WTC11 (cell line): ENCODE measurements around the gene SLC8A1. TPM values are rescaled to one million over a fixed set of nuclear protein-coding genes. Genes with fewer than 3 reads are reported as not detected.

Experiments
- ATAC-seq: fragments of 200-7000 bp; cut with Tn5 transposase; 2 replicates; pipeline ENCODE4 v1.10.0; 2021; ENCODE audit warnings: mild to moderate bottlenecking, moderate library complexity
- CTCF ChIA-PET: fragments of 300-600 bp; sonication (Branson Sonifier 250); formaldehyde crosslinking; loops from one replicate; lab custom pipeline; 2021; ENCODE audit warnings: antibody characterized with exemption; lab: Charles Lee
- POLR2A ChIA-PET: fragments of 350-600 bp; sonication (Branson Sonifier 250); formaldehyde crosslinking; loops from one replicate; lab custom pipeline; 2021; ENCODE audit warnings: antibody characterized with exemption; lab: Charles Lee
- DNase-seq: peaks from one replicate; pipeline ENCODE4 v3.0.0; 2021; ENCODE audit warnings: low spot score
- H3K27ac Mint-ChIP-seq: 2 replicates; pipeline ENCODE4 v1.8.0; 2021; ENCODE audit warnings: mixed read lengths
- H3K27me3 Mint-ChIP-seq: 2 replicates; pipeline ENCODE4 v1.8.0; 2021; ENCODE audit warnings: low read depth, mild to moderate bottlenecking, moderate library complexity, mixed read lengths
- H3K36me3 Mint-ChIP-seq: 2 replicates; pipeline ENCODE4 v1.8.0; 2021; ENCODE audit warnings: mixed read lengths
- H3K4me1 Mint-ChIP-seq: 2 replicates; pipeline ENCODE4 v1.8.0; 2022; ENCODE audit warnings: mixed read lengths
- H3K4me3 Mint-ChIP-seq: 2 replicates; pipeline ENCODE4 v1.8.0; 2021; ENCODE audit warnings: mild to moderate bottlenecking, moderate library complexity, mixed read lengths
- H3K9me3 Mint-ChIP-seq: 2 replicates; pipeline ENCODE4 v1.8.0; 2021; ENCODE audit warnings: mixed read lengths
- CBFB ChIP-seq: sonication (generic); formaldehyde crosslinking; IDR thresholded peaks from 2 replicates; pipeline ENCODE4 v1.8.1; 2022; ENCODE audit warnings: mild to moderate bottlenecking, low read depth, missing genetic modification reagents
- FOXP1 ChIP-seq: sonication (generic); formaldehyde crosslinking; IDR thresholded peaks from 2 replicates; pipeline ENCODE4 v1.8.0; 2022; ENCODE audit warnings: missing genetic modification reagents, mild to moderate bottlenecking, moderate library complexity, borderline replicate concordance
- GABPB1 ChIP-seq: sonication (generic); formaldehyde crosslinking; IDR thresholded peaks from 2 replicates; pipeline ENCODE4 v1.8.1; 2023; ENCODE audit warnings: mild to moderate bottlenecking, missing genetic modification reagents
- HMGA2 ChIP-seq: fragments of 250-450 bp; sonication (Bioruptor Pico); IDR thresholded peaks from 2 replicates; pipeline ENCODE4 v1.4.0; 2021; ENCODE audit warnings: mild to moderate bottlenecking, moderate library complexity
- NFYB ChIP-seq: sonication (generic); formaldehyde crosslinking; conservative IDR thresholded peaks from 2 replicates; pipeline ENCODE4 v1.8.0; 2022; ENCODE audit warnings: low read depth, missing genetic modification reagents
- SMAD3 ChIP-seq: sonication (generic); formaldehyde crosslinking; IDR thresholded peaks from 2 replicates; pipeline ENCODE4 v1.8.0; 2022; ENCODE audit warnings: missing genetic modification reagents, mild to moderate bottlenecking, borderline replicate concordance
- SMAD4 ChIP-seq: sonication (generic); formaldehyde crosslinking; IDR thresholded peaks from 2 replicates; pipeline ENCODE4 v1.8.0; 2022; ENCODE audit warnings: mild to moderate bottlenecking, missing genetic modification reagents
- TEAD1 ChIP-seq: sonication (generic); formaldehyde crosslinking; IDR thresholded peaks from 2 replicates; pipeline ENCODE4 v1.8.0; 2022; ENCODE audit warnings: mild to moderate bottlenecking, missing genetic modification reagents
- TEAD4 ChIP-seq: sonication (generic); formaldehyde crosslinking; IDR thresholded peaks from 2 replicates; pipeline ENCODE4 v1.8.0; 2022; ENCODE audit warnings: mild to moderate bottlenecking, missing genetic modification reagents
- ZNF121 ChIP-seq: sonication (generic); formaldehyde crosslinking; IDR thresholded peaks from 2 replicates; pipeline ENCODE4 v1.8.0; 2023; ENCODE audit warnings: missing genetic modification reagents
- ZNF219 ChIP-seq: sonication (generic); formaldehyde crosslinking; IDR thresholded peaks from 2 replicates; pipeline ENCODE4 v1.8.0; 2023; ENCODE audit warnings: missing genetic modification reagents, mild to moderate bottlenecking, borderline replicate concordance
- ZNF396 ChIP-seq: fragments of 250-450 bp; sonication (Bioruptor Pico); IDR thresholded peaks from 2 replicates; pipeline ENCODE4 v1.8.0; 2021; ENCODE audit warnings: mild to moderate bottlenecking, moderate library complexity, borderline replicate concordance
- ZNF423 ChIP-seq: fragments of 250-450 bp; sonication (Bioruptor Pico); IDR thresholded peaks from 2 replicates; pipeline ENCODE4 v2.1.2; 2022; ENCODE audit warnings: mild to moderate bottlenecking, moderate library complexity
- ZNF671 ChIP-seq: fragments of 250-450 bp; sonication (Bioruptor Pico); IDR thresholded peaks from 2 replicates; pipeline ENCODE4 v1.8.0; 2021; ENCODE audit warnings: mild to moderate bottlenecking
- total RNA-seq: library from RNA; stranded (reverse); gene quantifications from 3 replicates; pipeline ENCODE4 v1.2.3, GENCODE V29; 2021
- TF ChIP-seq, protein P1 (sequence below): fragments of 250-450 bp; sonication (Bioruptor Pico); IDR thresholded peaks from 2 replicates; pipeline ENCODE4 v2.1.2; 2022; ENCODE audit warnings: mild to moderate bottlenecking, moderate library complexity
- TF ChIP-seq, protein P2 (sequence below): fragments of 250-450 bp; sonication (Bioruptor Pico); IDR thresholded peaks from 2 replicates; pipeline ENCODE4 v1.8.0; 2021; ENCODE audit warnings: mild to moderate bottlenecking
- TF ChIP-seq, protein P3 (sequence below): sonication (generic); formaldehyde crosslinking; IDR thresholded peaks from 2 replicates; pipeline ENCODE4 v1.8.1; 2022; ENCODE audit warnings: mild to moderate bottlenecking, missing genetic modification reagents, moderate library complexity, borderline replicate concordance
- TF ChIP-seq, protein P4 (sequence below): sonication (generic); formaldehyde crosslinking; IDR thresholded peaks from 2 replicates; pipeline ENCODE4 v1.8.1; 2022; ENCODE audit warnings: missing genetic modification reagents, borderline replicate concordance
- TF ChIP-seq, protein P5 (sequence below): sonication (generic); formaldehyde crosslinking; IDR thresholded peaks from 2 replicates; pipeline ENCODE4 v1.8.1; 2022; ENCODE audit warnings: mild to moderate bottlenecking, moderate library complexity, missing genetic modification reagents
- TF ChIP-seq, protein P6 (sequence below): sonication (generic); formaldehyde crosslinking; IDR thresholded peaks from 2 replicates; pipeline ENCODE4 v1.8.0; 2023; ENCODE audit warnings: mild to moderate bottlenecking, missing genetic modification reagents
- TF ChIP-seq, protein P7 (sequence below): fragments of 200-600 bp; IDR thresholded peaks from 2 replicates; pipeline ENCODE4 v1.8.0; 2022; ENCODE audit warnings: antibody characterized with exemption

Gene SLC8A1
- total RNA-seq, 1 experiment from 2014 or later = 2.6 TPM

DNA sequence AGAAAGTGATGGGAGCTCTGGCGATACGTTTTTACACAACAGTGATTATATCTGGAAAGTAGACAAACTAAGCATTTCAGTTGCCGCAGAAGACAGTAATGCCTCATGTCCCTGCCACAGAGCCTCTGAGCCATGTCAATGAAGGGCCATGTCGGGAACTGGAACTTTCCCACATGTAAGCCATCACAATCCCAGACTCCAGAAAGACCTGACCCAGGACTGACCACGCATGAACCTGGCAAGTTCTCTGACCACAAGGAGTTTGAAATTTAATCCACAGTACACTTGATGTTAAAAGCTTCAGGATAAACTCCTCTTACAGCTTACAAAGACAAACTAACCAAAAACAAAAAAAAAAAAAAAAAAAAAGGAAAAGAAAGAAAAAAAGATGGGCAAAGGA, 267.3 kb downstream of the SLC8A1 start (continued):
- TF ChIP-seq, protein P1, sequence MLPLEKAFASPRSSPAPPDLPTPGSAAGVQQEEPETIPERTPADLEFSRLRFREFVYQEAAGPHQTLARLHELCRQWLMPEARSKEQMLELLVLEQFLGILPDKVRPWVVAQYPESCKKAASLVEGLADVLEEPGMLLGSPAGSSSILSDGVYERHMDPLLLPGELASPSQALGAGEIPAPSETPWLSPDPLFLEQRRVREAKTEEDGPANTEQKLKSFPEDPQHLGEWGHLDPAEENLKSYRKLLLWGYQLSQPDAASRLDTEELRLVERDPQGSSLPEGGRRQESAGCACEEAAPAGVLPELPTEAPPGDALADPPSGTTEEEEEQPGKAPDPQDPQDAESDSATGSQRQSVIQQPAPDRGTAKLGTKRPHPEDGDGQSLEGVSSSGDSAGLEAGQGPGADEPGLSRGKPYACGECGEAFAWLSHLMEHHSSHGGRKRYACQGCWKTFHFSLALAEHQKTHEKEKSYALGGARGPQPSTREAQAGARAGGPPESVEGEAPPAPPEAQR (CRISPR knock-in tag) = no peak
- TF ChIP-seq ZNF219 (CRISPR knock-in tag) = no peak
- no peak for TF ChIP-seq TEAD4 (CRISPR knock-in tag)

DNA sequence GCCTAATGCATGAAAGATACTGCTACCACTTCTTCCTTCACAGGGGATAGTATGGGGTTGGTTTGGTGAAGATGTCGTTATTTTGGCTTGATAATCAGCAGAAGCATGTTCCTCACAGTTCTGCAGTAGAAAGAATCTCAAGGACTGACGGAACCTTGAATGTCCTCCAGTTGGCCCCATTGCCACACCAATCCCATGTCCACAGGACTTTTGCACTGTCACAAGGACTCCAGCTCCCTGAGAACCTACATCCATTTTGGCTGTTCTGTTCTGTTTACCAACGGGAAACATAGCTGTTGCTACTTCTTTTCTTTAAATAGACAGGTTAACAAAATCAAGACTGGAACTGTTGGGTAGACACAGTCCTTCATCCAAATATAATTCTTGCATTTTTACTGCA, 270.0 kb downstream of the SLC8A1 start:
- Mint-ChIP-seq H3K27ac (no peak overlapping the region), H3K27me3 (no peaks in the 10 kb centered on the region), H3K4me3 (no peak overlapping the region), H3K36me3 (no peaks in the 10 kb centered on the region), H3K4me1 (peaks cover 8% of the 10 kb centered on the region), H3K9me3 (no peaks in the 10 kb centered on the region)
- TF ChIP-seq, protein P2, sequence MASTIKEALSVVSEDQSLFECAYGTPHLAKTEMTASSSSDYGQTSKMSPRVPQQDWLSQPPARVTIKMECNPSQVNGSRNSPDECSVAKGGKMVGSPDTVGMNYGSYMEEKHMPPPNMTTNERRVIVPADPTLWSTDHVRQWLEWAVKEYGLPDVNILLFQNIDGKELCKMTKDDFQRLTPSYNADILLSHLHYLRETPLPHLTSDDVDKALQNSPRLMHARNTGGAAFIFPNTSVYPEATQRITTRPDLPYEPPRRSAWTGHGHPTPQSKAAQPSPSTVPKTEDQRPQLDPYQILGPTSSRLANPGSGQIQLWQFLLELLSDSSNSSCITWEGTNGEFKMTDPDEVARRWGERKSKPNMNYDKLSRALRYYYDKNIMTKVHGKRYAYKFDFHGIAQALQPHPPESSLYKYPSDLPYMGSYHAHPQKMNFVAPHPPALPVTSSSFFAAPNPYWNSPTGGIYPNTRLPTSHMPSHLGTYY (CRISPR knock-in tag) = no peak
- no peak for TF ChIP-seq SMAD3 (CRISPR knock-in tag)
- TF ChIP-seq HMGA2 (CRISPR knock-in tag) = no peak
- TF ChIP-seq, protein P3, sequence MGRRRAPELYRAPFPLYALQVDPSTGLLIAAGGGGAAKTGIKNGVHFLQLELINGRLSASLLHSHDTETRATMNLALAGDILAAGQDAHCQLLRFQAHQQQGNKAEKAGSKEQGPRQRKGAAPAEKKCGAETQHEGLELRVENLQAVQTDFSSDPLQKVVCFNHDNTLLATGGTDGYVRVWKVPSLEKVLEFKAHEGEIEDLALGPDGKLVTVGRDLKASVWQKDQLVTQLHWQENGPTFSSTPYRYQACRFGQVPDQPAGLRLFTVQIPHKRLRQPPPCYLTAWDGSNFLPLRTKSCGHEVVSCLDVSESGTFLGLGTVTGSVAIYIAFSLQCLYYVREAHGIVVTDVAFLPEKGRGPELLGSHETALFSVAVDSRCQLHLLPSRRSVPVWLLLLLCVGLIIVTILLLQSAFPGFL (CRISPR knock-in tag) = no peak
- TF ChIP-seq SMAD4 (CRISPR knock-in tag) = no peak
- no peak for TF ChIP-seq NFYB
- TF ChIP-seq, protein P4, sequence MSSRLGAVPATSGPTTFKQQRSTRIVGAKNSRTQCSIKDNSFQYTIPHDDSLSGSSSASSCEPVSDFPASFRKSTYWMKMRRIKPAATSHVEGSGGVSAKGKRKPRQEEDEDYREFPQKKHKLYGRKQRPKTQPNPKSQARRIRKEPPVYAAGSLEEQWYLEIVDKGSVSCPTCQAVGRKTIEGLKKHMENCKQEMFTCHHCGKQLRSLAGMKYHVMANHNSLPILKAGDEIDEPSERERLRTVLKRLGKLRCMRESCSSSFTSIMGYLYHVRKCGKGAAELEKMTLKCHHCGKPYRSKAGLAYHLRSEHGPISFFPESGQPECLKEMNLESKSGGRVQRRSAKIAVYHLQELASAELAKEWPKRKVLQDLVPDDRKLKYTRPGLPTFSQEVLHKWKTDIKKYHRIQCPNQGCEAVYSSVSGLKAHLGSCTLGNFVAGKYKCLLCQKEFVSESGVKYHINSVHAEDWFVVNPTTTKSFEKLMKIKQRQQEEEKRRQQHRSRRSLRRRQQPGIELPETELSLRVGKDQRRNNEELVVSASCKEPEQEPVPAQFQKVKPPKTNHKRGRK = no peak
- TF ChIP-seq ZNF121 = no peak
- TF ChIP-seq ZNF671 = no peak
- no peak for TF ChIP-seq GABPB1
- TF ChIP-seq CBFB (CRISPR knock-in tag) = no peak
- TF ChIP-seq, protein P5, sequence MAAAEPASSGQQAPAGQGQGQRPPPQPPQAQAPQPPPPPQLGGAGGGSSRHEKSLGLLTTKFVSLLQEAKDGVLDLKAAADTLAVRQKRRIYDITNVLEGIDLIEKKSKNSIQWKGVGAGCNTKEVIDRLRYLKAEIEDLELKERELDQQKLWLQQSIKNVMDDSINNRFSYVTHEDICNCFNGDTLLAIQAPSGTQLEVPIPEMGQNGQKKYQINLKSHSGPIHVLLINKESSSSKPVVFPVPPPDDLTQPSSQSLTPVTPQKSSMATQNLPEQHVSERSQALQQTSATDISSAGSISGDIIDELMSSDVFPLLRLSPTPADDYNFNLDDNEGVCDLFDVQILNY = no peak
- TF ChIP-seq, protein P6, sequence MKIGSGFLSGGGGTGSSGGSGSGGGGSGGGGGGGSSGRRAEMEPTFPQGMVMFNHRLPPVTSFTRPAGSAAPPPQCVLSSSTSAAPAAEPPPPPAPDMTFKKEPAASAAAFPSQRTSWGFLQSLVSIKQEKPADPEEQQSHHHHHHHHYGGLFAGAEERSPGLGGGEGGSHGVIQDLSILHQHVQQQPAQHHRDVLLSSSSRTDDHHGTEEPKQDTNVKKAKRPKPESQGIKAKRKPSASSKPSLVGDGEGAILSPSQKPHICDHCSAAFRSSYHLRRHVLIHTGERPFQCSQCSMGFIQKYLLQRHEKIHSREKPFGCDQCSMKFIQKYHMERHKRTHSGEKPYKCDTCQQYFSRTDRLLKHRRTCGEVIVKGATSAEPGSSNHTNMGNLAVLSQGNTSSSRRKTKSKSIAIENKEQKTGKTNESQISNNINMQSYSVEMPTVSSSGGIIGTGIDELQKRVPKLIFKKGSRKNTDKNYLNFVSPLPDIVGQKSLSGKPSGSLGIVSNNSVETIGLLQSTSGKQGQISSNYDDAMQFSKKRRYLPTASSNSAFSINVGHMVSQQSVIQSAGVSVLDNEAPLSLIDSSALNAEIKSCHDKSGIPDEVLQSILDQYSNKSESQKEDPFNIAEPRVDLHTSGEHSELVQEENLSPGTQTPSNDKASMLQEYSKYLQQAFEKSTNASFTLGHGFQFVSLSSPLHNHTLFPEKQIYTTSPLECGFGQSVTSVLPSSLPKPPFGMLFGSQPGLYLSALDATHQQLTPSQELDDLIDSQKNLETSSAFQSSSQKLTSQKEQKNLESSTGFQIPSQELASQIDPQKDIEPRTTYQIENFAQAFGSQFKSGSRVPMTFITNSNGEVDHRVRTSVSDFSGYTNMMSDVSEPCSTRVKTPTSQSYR (CRISPR knock-in tag) = no peak
- TF ChIP-seq FOXP1 = no peak
- no peak for TF ChIP-seq ZNF423 (CRISPR knock-in tag)
- no peak for TF ChIP-seq ZNF396 (CRISPR knock-in tag)
- TF ChIP-seq, protein P7, sequence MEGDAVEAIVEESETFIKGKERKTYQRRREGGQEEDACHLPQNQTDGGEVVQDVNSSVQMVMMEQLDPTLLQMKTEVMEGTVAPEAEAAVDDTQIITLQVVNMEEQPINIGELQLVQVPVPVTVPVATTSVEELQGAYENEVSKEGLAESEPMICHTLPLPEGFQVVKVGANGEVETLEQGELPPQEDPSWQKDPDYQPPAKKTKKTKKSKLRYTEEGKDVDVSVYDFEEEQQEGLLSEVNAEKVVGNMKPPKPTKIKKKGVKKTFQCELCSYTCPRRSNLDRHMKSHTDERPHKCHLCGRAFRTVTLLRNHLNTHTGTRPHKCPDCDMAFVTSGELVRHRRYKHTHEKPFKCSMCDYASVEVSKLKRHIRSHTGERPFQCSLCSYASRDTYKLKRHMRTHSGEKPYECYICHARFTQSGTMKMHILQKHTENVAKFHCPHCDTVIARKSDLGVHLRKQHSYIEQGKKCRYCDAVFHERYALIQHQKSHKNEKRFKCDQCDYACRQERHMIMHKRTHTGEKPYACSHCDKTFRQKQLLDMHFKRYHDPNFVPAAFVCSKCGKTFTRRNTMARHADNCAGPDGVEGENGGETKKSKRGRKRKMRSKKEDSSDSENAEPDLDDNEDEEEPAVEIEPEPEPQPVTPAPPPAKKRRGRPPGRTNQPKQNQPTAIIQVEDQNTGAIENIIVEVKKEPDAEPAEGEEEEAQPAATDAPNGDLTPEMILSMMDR = no peak
- no peak for TF ChIP-seq TEAD1
- ChIA-PET POLR2A (no interaction called here), CTCF (no interaction called here)
- no peak for DNase-seq
- ATAC-seq = no peak
